ENCODE data around the gene OR5H1. TPM values are rescaled to one million over a fixed set of nuclear protein-coding genes. Genes with fewer than 3 reads are reported as not detected.

The OR5H1 gene
- total RNA-seq, 4 donors from 2014 or later = not detected

DNA sequence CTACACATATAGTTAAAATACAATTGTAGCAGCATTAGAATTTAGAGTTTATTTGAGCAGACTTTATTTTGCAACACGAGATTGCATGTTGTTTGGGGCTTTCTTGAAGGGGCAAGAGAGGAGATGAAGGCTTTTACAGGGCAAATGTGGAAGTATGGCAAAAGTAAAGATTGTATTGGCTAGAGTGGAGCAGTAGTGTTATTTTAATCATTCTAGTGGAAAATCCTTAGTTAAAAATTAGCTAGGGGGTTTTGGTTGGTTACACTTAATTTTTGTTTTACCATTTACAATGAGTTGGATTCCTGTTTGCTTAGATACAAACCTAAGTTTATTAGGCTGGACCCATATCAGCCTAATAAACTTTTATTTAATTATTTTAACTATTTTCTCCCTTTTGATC lies 40.5 kb downstream of the OR5H1 start:
- H3K27ac ChIP-seq = no peak overlapping the region
- no peak for TF ChIP-seq POLR2A (IDR thresholded peaks at IDR 0.05)
- TF ChIP-seq, protein P1, sequence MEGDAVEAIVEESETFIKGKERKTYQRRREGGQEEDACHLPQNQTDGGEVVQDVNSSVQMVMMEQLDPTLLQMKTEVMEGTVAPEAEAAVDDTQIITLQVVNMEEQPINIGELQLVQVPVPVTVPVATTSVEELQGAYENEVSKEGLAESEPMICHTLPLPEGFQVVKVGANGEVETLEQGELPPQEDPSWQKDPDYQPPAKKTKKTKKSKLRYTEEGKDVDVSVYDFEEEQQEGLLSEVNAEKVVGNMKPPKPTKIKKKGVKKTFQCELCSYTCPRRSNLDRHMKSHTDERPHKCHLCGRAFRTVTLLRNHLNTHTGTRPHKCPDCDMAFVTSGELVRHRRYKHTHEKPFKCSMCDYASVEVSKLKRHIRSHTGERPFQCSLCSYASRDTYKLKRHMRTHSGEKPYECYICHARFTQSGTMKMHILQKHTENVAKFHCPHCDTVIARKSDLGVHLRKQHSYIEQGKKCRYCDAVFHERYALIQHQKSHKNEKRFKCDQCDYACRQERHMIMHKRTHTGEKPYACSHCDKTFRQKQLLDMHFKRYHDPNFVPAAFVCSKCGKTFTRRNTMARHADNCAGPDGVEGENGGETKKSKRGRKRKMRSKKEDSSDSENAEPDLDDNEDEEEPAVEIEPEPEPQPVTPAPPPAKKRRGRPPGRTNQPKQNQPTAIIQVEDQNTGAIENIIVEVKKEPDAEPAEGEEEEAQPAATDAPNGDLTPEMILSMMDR (IDR thresholded peaks at IDR 0.05) = no peak
- no peaks in the 10 kb centered on the region for H3K9me3 ChIP-seq
- H3K4me1 ChIP-seq = no peaks in the 10 kb centered on the region
- WGBS, 2 donors = 58 to 69% methylated on average over 1 of the region's 1 CpG
- no peak for DNase-seq
- no peaks in the 10 kb centered on the region for H3K27me3 ChIP-seq
- no peaks in the 10 kb centered on the region for H3K36me3 ChIP-seq
- no peak overlapping the region for H3K4me3 ChIP-seq (replicated peaks in 1 of 3)
- intact Hi-C loops (cut with DNase I) = no loop called here

DNA sequence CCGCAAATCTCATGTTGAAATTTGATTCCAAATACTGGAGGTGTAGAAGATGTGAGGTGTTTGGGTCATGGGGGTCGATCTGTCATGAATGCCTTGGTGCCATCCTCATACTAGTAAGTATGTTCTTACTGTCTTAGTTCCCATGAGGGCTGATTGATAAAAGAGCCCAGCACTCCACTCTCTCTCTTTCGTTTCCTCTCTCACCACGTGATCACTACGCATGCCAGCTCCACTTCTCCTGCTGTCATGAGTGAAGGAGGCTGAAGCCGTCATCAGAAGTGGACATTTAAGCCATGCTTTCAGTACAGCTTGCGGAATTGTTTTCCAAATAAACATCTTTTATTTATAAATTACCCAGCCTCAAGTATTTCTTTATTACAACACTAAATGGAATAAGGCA lies 42.1 kb downstream of the OR5H1 start:
- intact Hi-C loops (cut with DNase I) = no loop called here
- DNase-seq = no peak
- Histone ChIP-seq H3K4me1 (no peaks in the 10 kb centered on the region), H3K36me3 (no peaks in the 10 kb centered on the region), H3K4me3 (replicated peaks in 1 of 3) (no peak overlapping the region), H3K27me3 (no peaks in the 10 kb centered on the region), H3K9me3 (no peaks in the 10 kb centered on the region), H3K27ac (no peak overlapping the region)
- TF ChIP-seq, protein P1 (IDR thresholded peaks at IDR 0.05) = no peak
- no peak for TF ChIP-seq POLR2A (IDR thresholded peaks at IDR 0.05)
- WGBS, 2 donors = 77 to 82% methylated on average over 7 of the region's 7 CpGs

DNA sequence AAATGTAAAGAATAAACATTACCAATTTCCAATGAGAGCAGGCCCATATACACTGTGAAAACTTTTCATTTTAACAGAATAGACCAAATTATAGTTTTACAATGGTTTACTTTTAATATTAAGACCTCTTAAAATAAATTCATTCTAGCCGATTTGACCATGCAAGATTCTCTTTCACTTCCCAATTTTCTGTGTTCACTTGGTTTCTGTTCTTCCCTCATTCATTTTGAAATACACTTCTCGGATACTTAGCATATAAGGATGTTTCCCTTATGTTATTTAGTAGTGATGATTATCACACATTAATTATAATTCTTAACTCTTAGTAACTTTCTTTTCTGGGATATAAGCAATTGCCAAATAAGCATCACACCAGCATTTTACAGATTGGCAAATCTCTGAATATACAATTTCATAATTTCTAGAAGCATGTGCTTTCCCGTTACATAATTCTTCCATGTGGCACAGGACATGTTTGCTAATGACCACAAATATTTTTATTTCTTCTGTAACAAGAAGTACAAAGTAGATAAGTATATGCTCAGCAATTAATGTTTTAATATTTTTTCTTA lies 49.9 kb downstream of the OR5H1 start:
- H3K27me3 ChIP-seq = no peaks in the 10 kb centered on the region
- H3K9me3 ChIP-seq = no peaks in the 10 kb centered on the region
- no peak for DNase-seq
- no peaks in the 10 kb centered on the region for H3K36me3 ChIP-seq
- H3K4me3 ChIP-seq (replicated peaks in 1 of 3) = no peak overlapping the region
- 88 to 92% methylated on average over 3 of the region's 3 CpGs for WGBS, 2 donors
- TF ChIP-seq, protein P1 (IDR thresholded peaks at IDR 0.05) = no peak
- no peak for TF ChIP-seq POLR2A (IDR thresholded peaks at IDR 0.05)
- H3K4me1 ChIP-seq = no peaks in the 10 kb centered on the region
- intact Hi-C loops (cut with DNase I) = no loop called here
- no peak overlapping the region for H3K27ac ChIP-seq

DNA sequence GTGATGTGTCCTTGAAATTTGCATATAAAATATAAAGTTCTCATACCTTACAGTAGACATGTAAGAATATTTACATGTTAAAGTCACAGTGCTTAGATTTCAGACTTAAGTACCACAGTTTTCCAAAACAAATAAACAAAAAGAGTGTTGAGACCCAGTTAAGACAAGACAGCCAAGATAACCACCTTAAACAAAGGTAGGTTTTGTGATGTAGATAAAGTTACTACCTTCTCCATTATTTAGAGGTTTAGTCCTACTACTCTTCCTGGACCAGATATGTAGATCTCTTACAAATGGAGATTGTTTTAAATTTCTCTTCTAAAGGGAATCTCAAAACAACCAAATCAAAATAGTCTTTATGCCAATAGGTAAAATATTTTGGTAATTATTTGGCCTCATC lies 51.7 kb downstream of the OR5H1 start:
- Histone ChIP-seq H3K27ac (no peak overlapping the region), H3K36me3 (no peaks in the 10 kb centered on the region), H3K4me3 (replicated peaks in 1 of 3) (no peak overlapping the region), H3K4me1 (no peaks in the 10 kb centered on the region), H3K9me3 (no peaks in the 10 kb centered on the region), H3K27me3 (no peaks in the 10 kb centered on the region)
- intact Hi-C loops (cut with DNase I) = no loop called here
- TF ChIP-seq POLR2A (IDR thresholded peaks at IDR 0.05) = no peak
- TF ChIP-seq, protein P1 (IDR thresholded peaks at IDR 0.05) = no peak
- no peak for DNase-seq

DNA sequence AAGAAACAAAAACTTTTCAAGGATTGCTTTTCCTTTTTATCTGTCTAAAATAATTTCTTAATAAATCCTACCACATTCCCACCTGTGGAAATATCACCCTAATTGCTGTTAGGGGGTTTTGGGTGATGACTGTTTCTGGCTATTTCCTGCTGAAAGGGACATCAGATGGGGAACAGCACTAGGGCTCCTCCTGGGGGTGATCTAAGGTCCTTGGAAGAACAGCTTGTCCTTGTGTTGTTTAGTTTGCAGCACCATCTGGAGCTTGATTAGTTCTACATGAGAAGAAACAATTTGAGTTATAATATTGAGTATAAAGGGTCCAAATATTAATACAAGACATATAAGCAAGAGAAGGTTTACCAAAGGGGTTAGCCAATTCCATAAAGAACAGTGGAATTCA lies 54.7 kb downstream of the OR5H1 start:
- Histone ChIP-seq H3K27me3 (no peaks in the 10 kb centered on the region), H3K27ac (no peak overlapping the region), H3K36me3 (no peaks in the 10 kb centered on the region), H3K9me3 (no peaks in the 10 kb centered on the region), H3K4me1 (no peaks in the 10 kb centered on the region), H3K4me3 (replicated peaks in 1 of 3) (no peak overlapping the region)
- TF ChIP-seq, protein P1 (IDR thresholded peaks at IDR 0.05) = no peak
- no peak for TF ChIP-seq POLR2A (IDR thresholded peaks at IDR 0.05)
- intact Hi-C loops (cut with DNase I) = no loop called here
- DNase-seq = no peak

Other genes with a start within 250 kb of the OR5H1 start
- gene RIOX2, start 158.3 kb upstream of the OR5H1 start, total RNA-seq = 100 to 1,000 TPM in 2 of 4 donors, 10 to 100 TPM in 2; 61.6 to 109 (median 89.9) TPM
- gene GABRR3, start 95.4 kb upstream of the OR5H1 start, total RNA-seq = under 1 TPM in 1 of 4 donors, not detected in 3; under 0.01 TPM
- not detected for gene OR5AC2, start 43.5 kb upstream of the OR5H1 start, total RNA-seq
- gene OR5H14, start 16.8 kb downstream of the OR5H1 start, total RNA-seq = not detected
- gene OR5H15, start 36.0 kb downstream of the OR5H1 start, total RNA-seq = not detected
- gene OR5H6, start 133.5 kb downstream of the OR5H1 start, total RNA-seq = not detected
- not detected for gene OR5H2, start 151.8 kb downstream of the OR5H1 start, total RNA-seq
- gene OR5K4, start 223.1 kb downstream of the OR5H1 start, total RNA-seq = not detected